Body of pancreas (tissue), 4 donors: Measurements from ENCODE around the gene WFS1. TPM values are rescaled to one million over a fixed set of nuclear protein-coding genes. Genes with fewer than 3 reads are reported as not detected.

Source experiments
- ATAC-seq: fragments of 150-250 bp; one replicate; pipeline ENCODE4 v1.9.1; 2016
- DNase-seq, 4 donors: peaks; one replicate each; pipeline ENCODE4 v3.0.0-alpha.2; 2019
- H3K27ac ChIP-seq, 4 donors: fragments of 200-600 bp; sonication (generic); 1 replicate in 3 of 4; 2 replicates in 1 of 4; pipeline versions ENCODE4 v1.5.1 to v1.6.1; 2016 to 2019; ENCODE audit warnings: mild to moderate bottlenecking in 1 of 4, mixed read lengths in 1 of 4, moderate library complexity in 1 of 4
- H3K27me3 ChIP-seq, 2 donors: fragments of 200-600 bp; sonication (generic); one replicate each; pipeline ENCODE4 v1.6.0; 2016; ENCODE audit warnings: mild to moderate bottlenecking in 1 of 2
- H3K36me3 ChIP-seq, 2 donors: fragments of 200-600 bp; sonication (generic); replicated peaks in 1 of 2; 2 replicates each; pipeline ENCODE4 v1.5.1; 2016; ENCODE audit warnings: low read depth in 2 of 2; ENCODE audit not compliant: insufficient read depth in 1 of 2
- H3K4me1 ChIP-seq: fragments of 200-600 bp; sonication (generic); one replicate; pipeline ENCODE4 v1.6.0; 2016
- H3K4me3 ChIP-seq, 2 donors: fragments of 200-600 bp; sonication (generic); 1 replicate in 1 of 2; 2 replicates in 1 of 2; pipeline ENCODE4 v1.5.1; 2016 to 2019
- H3K9me3 ChIP-seq, 3 donors: fragments of 200-600 bp; sonication (generic); 1 replicate in 2 of 3; 2 replicates in 1 of 3; pipeline ENCODE4 v1.5.1; 2016
- CTCF ChIP-seq, 7 experiments: fragments of 450-650 bp in 4 of 7; fragments of 200-600 bp in 3 of 7; sonication (generic) in 3 of 7; IDR thresholded peaks; one replicate each; pipeline ENCODE4 v1.5.1; 2016 to 2019; ENCODE audit warnings: antibody characterized with exemption in 7 of 7
- POLR2A ChIP-seq, 3 donors: fragments of 450-650 bp; IDR thresholded peaks; one replicate each; pipeline ENCODE4 v1.6.1; 2016; ENCODE audit warnings: antibody characterized with exemption in 3 of 3, mild to moderate bottlenecking in 2 of 3
- WGBS, 2 donors: methylation state at CpG; one replicate each; pipeline ENCODE4 v1.1.5; 2017; 5-methylcytosine and 5-hydroxymethylcytosine counted together
- intact Hi-C: fragments of 100-400 bp; cut with DNase I; formaldehyde crosslinking; loops from one replicate; pipeline ENCODE4 v1.15.1; 2023
- total RNA-seq, 2 donors: library from RNA; depleted of rRNA; stranded (reverse); fragments of >200 nt; gene quantifications; one replicate each; pipeline ENCODE4 v1.1.0, GENCODE V29; 2016

WFS1 gene
- total RNA-seq, 2 donors from 2014 or later, result 18.4 to 31.6 TPM

- no peak for ATAC-seq
- H3K4me3 ChIP-seq, result no peak overlapping the region
- TF ChIP-seq CTCF (IDR thresholded peaks at IDR 0.05), result no peak
Observed at GRCh38 chr4:6293661-6294060, 24.0 kb downstream of the WFS1 start.

GRCh38 chr4:6294705-6295421 is 25.2 kb downstream of the WFS1 start:
- no peaks in the 10 kb centered on the region for H3K27me3 ChIP-seq
- TF ChIP-seq CTCF (IDR thresholded peaks at IDR 0.05), result no peak
- TF ChIP-seq POLR2A (IDR thresholded peaks at IDR 0.05), result no peak
- ATAC-seq, result no peak
- H3K9me3 ChIP-seq, result no peaks in the 10 kb centered on the region
- 92 to 94% methylated on average over 25 to 26 of the region's 27 CpGs for WGBS, 2 donors
- no peaks in the 10 kb centered on the region for H3K4me1 ChIP-seq
- no peak overlapping the region for H3K27ac ChIP-seq
- H3K36me3 ChIP-seq, result peaks cover 0 to 3% of the 10 kb centered on the region in 2 donors
- no peak for DNase-seq
- H3K4me3 ChIP-seq, result no peak overlapping the region
- intact Hi-C loops, result no loop called here

More at GRCh38 chr4:6293661-6294060, 24.0 kb downstream of the WFS1 start:
- 86 to 100% methylated on average over 1 to 8 of the region's 8 CpGs for WGBS, 2 donors
- Histone ChIP-seq H3K9me3 (no peaks in the 10 kb centered on the region), H3K36me3 (peaks cover 0 to 7% of the 10 kb centered on the region in 2 donors), H3K27me3 (no peaks in the 10 kb centered on the region), H3K27ac (no peak overlapping the region), H3K4me1 (no peaks in the 10 kb centered on the region)
- DNase-seq, result no peak
- intact Hi-C loops, result no loop called here

- peaks cover 0 to 3% of the 10 kb centered on the region in 2 donors for H3K36me3 ChIP-seq
- intact Hi-C loops, result no loop called here
- no peak overlapping the region for H3K4me3 ChIP-seq
- DNase-seq (no peak), ATAC-seq (no peak)
- no peak overlapping the region for H3K27ac ChIP-seq
- H3K27me3 ChIP-seq, result no peaks in the 10 kb centered on the region
- H3K4me1 ChIP-seq, result no peaks in the 10 kb centered on the region
- WGBS, 2 donors, result 92 to 96% methylated on average over 11 to 14 of the region's 14 CpGs
- H3K9me3 ChIP-seq, result no peaks in the 10 kb centered on the region
- no peak for TF ChIP-seq POLR2A (IDR thresholded peaks at IDR 0.05)
- TF ChIP-seq CTCF (IDR thresholded peaks at IDR 0.05), result no peak
Observed at GRCh38 chr4:6295495-6295894, 25.8 kb downstream of the WFS1 start.

- no peaks in the 10 kb centered on the region for H3K27me3 ChIP-seq
- H3K9me3 ChIP-seq, result no peaks in the 10 kb centered on the region
- DNase-seq (no peak), ATAC-seq (no peak)
- TF ChIP-seq POLR2A (IDR thresholded peaks at IDR 0.05), result no peak
- peaks cover 0 to 3% of the 10 kb centered on the region in 2 donors for H3K36me3 ChIP-seq
- intact Hi-C loops, result no loop called here
- WGBS, 2 donors, result 73 to 84% methylated on average over 4 to 8 of the region's 9 CpGs
- H3K4me1 ChIP-seq, result no peaks in the 10 kb centered on the region
- no peak overlapping the region for H3K27ac ChIP-seq
- no peak overlapping the region for H3K4me3 ChIP-seq
Observed at GRCh38 chr4:6296026-6296425, 26.4 kb downstream of the WFS1 start.

- Histone ChIP-seq H3K4me3 (no peak overlapping the region), H3K27ac (no peak overlapping the region), H3K9me3 (no peaks in the 10 kb centered on the region), H3K36me3 (peaks cover 5 to 12% of the 10 kb centered on the region in 2 donors), H3K4me1 (no peaks in the 10 kb centered on the region), H3K27me3 (no peaks in the 10 kb centered on the region)
- DNase-seq, result no peak
- TF ChIP-seq CTCF (IDR thresholded peaks at IDR 0.05), result no peak
- TF ChIP-seq POLR2A (IDR thresholded peaks at IDR 0.05), result no peak
- intact Hi-C loops, result no loop called here
- 90 to 92% methylated on average over 15 of the region's 15 CpGs for WGBS, 2 donors
- no peak for ATAC-seq
Observed at GRCh38 chr4:6297266-6297815, 27.7 kb downstream of the WFS1 start.
